HFF-Myc (cell line): Measurements from ENCODE around the gene IGSF5.
"Not testable (repeated sequence)": the region's sequence is repeated elsewhere in the genome, so short reads cannot be mapped to it uniquely, and the experiment has no call there.

Experiments
- DNase-seq: peaks from one replicate; pipeline ENCODE4 v3.0.0-alpha.2; 2011; ENCODE audit warnings: low read depth; ENCODE audit errors: extremely low read depth
- H3K4me3 ChIP-seq: replicated peaks from 2 replicates; pipeline ENCODE4 v1.5.1; 2011; ENCODE audit warnings: low read depth, mild to moderate bottlenecking, control low read depth, low read length
- CTCF ChIP-seq: IDR thresholded peaks from 2 replicates; pipeline ENCODE4 v1.5.1; 2012; ENCODE audit warnings: mild to moderate bottlenecking, low read depth, low read length, control low read depth; ENCODE audit errors: missing control alignments

Gene IGSF5

GRCh38 chr21:39730418-39731157, 14.4 kb upstream of the IGSF5 start:
- no peak overlapping the region for H3K4me3 ChIP-seq
- DNase-seq, result no peak
- TF ChIP-seq CTCF, result no peak

GRCh38 chr21:39736716-39737115, 8.3 kb upstream of the IGSF5 start:
- no peak overlapping the region for H3K4me3 ChIP-seq
- no peak for TF ChIP-seq CTCF
- no peak for DNase-seq

GRCh38 chr21:39737376-39738000, 7.5 kb upstream of the IGSF5 start:
- no peak for TF ChIP-seq CTCF
- DNase-seq, result no peak
- no peak overlapping the region for H3K4me3 ChIP-seq

- DNase-seq, result no peak
- no peak for TF ChIP-seq CTCF
- no peak overlapping the region for H3K4me3 ChIP-seq
Observed at GRCh38 chr21:39738566-39738965, 6.4 kb upstream of the IGSF5 start.

- not testable (repeated sequence) for H3K4me3 ChIP-seq, DNase-seq
Observed at GRCh38 chr21:39739531-39739930, 5.5 kb upstream of the IGSF5 start.

GRCh38 chr21:39742561-39742960, 2.4 kb upstream of the IGSF5 start:
- DNase-seq, H3K4me3 ChIP-seq: not testable (repeated sequence)

- not testable (repeated sequence) for DNase-seq
Observed at GRCh38 chr21:39745332-39745731, 349 bp downstream of the IGSF5 start.

GRCh38 chr21:39750670-39751069, 5.7 kb downstream of the IGSF5 start:
- DNase-seq, result no peak
- TF ChIP-seq CTCF, result no peak
- H3K4me3 ChIP-seq, result no peak overlapping the region

More at GRCh38 chr21:39745332-39745731, 349 bp downstream of the IGSF5 start:
- H3K4me3 ChIP-seq, result not testable (repeated sequence)
